Measurements from ENCODE around the gene ATP6V1C2. TPM values are rescaled to one million over a fixed set of nuclear protein-coding genes. Genes with fewer than 3 reads are reported as not detected.

ATP6V1C2 gene
- total RNA-seq, 4 donors from 2014 or later, result not detected

GRCh38 chr2:10770956-10771750 is 49.7 kb downstream of the ATP6V1C2 start:
- intact Hi-C loops (cut with DNase I; ENCODE audit: low total_unique reads), result no loop called here
- Histone ChIP-seq H3K4me1 (no peaks in the 10 kb centered on the region), H3K9me3 (no peaks in the 10 kb centered on the region), H3K36me3 (no peaks in the 10 kb centered on the region), H3K27me3 (no peaks in the 10 kb centered on the region), H3K4me3 (no peak overlapping the region), H3K27ac (no peak overlapping the region)
- TF ChIP-seq CTCF (IDR thresholded peaks at IDR 0.05 in 4 of 5, conservative IDR thresholded peaks at IDR 0.05 in 1 of 5) (no peak), POLR2A (IDR thresholded peaks at IDR 0.05) (no peak)
- in situ Hi-C loops (cut with MboI; ENCODE audit: low sequenced_read_pairs in 4 of 4), result no loop called here
- ATAC-seq (no peak), DNase-seq (no peak)

GRCh38 chr2:10771786-10772185 is 50.4 kb downstream of the ATP6V1C2 start:
- Histone ChIP-seq H3K27me3 (no peaks in the 10 kb centered on the region), H3K4me1 (no peaks in the 10 kb centered on the region), H3K4me3 (no peak overlapping the region), H3K36me3 (no peaks in the 10 kb centered on the region), H3K27ac (no peak overlapping the region), H3K9me3 (no peaks in the 10 kb centered on the region)
- TF ChIP-seq CTCF (IDR thresholded peaks at IDR 0.05 in 4 of 5, conservative IDR thresholded peaks at IDR 0.05 in 1 of 5), result no peak
- TF ChIP-seq POLR2A (IDR thresholded peaks at IDR 0.05), result no peak
- in situ Hi-C loops (cut with MboI; ENCODE audit: low sequenced_read_pairs in 4 of 4) (no loop called here), intact Hi-C loops (cut with DNase I; ENCODE audit: low total_unique reads) (no loop called here)
- no peak for DNase-seq
- ATAC-seq, result no peak

GRCh38 chr2:10772201-10772867 is 50.9 kb downstream of the ATP6V1C2 start:
- ATAC-seq (no peak), DNase-seq (no peak)
- H3K4me1 ChIP-seq, result no peaks in the 10 kb centered on the region
- no peaks in the 10 kb centered on the region for H3K27me3 ChIP-seq
- intact Hi-C loops (cut with DNase I; ENCODE audit: low total_unique reads) (no loop called here), in situ Hi-C loops (cut with MboI; ENCODE audit: low sequenced_read_pairs in 4 of 4) (no loop called here)
- H3K4me3 ChIP-seq, result no peak overlapping the region
- no peaks in the 10 kb centered on the region for H3K9me3 ChIP-seq
- TF ChIP-seq CTCF (IDR thresholded peaks at IDR 0.05 in 4 of 5, conservative IDR thresholded peaks at IDR 0.05 in 1 of 5), result no peak
- TF ChIP-seq POLR2A (IDR thresholded peaks at IDR 0.05), result no peak
- H3K36me3 ChIP-seq, result no peaks in the 10 kb centered on the region
- H3K27ac ChIP-seq, result no peak overlapping the region

- H3K27me3 ChIP-seq, result no peaks in the 10 kb centered on the region
- no peaks in the 10 kb centered on the region for H3K9me3 ChIP-seq
- no peak overlapping the region for H3K27ac ChIP-seq
- TF ChIP-seq CTCF (IDR thresholded peaks at IDR 0.05 in 4 of 5, conservative IDR thresholded peaks at IDR 0.05 in 1 of 5) (no peak), POLR2A (IDR thresholded peaks at IDR 0.05) (no peak)
- in situ Hi-C loops (cut with MboI; ENCODE audit: low sequenced_read_pairs in 4 of 4), result no loop called here
- DNase-seq (no peak), ATAC-seq (no peak)
- intact Hi-C loops (cut with DNase I; ENCODE audit: low total_unique reads), result no loop called here
- H3K4me3 ChIP-seq, result no peak overlapping the region
- H3K4me1 ChIP-seq, result no peaks in the 10 kb centered on the region
- no peaks in the 10 kb centered on the region for H3K36me3 ChIP-seq
Measured at GRCh38 chr2:10772868-10773215, 51.4 kb downstream of the ATP6V1C2 start.

All from gastrocnemius medialis (tissue), 4 donors.